Measurements from ENCODE around the gene STON1.

- TF ChIP-seq EP300 (IDR thresholded peaks at IDR 0.05) = no peak
- TF ChIP-seq, protein P1, sequence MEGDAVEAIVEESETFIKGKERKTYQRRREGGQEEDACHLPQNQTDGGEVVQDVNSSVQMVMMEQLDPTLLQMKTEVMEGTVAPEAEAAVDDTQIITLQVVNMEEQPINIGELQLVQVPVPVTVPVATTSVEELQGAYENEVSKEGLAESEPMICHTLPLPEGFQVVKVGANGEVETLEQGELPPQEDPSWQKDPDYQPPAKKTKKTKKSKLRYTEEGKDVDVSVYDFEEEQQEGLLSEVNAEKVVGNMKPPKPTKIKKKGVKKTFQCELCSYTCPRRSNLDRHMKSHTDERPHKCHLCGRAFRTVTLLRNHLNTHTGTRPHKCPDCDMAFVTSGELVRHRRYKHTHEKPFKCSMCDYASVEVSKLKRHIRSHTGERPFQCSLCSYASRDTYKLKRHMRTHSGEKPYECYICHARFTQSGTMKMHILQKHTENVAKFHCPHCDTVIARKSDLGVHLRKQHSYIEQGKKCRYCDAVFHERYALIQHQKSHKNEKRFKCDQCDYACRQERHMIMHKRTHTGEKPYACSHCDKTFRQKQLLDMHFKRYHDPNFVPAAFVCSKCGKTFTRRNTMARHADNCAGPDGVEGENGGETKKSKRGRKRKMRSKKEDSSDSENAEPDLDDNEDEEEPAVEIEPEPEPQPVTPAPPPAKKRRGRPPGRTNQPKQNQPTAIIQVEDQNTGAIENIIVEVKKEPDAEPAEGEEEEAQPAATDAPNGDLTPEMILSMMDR (IDR thresholded peaks at IDR 0.05) = no peak
Measured at GRCh38 chr2:48507111-48507510, 22.8 kb upstream of the STON1 start.

All from suprapubic skin (tissue), 3 donors.